GM12875 (cell line): ENCODE data around the gene TNNI2.

Experiments used
- H3K4me3 ChIP-seq: one replicate; pipeline ENCODE4 v1.5.1; 2011; ENCODE audit warnings: low read depth, low read length, control low read depth
- TF ChIP-seq, protein P1 (sequence below): IDR thresholded peaks from 2 replicates; pipeline ENCODE4 v1.5.1; 2011; ENCODE audit warnings: low read depth, mild to moderate bottlenecking, control low read depth, inconsistent platforms, low read length, moderate library complexity, borderline replicate concordance; ENCODE audit not compliant: insufficient read depth

The TNNI2 gene

DNA sequence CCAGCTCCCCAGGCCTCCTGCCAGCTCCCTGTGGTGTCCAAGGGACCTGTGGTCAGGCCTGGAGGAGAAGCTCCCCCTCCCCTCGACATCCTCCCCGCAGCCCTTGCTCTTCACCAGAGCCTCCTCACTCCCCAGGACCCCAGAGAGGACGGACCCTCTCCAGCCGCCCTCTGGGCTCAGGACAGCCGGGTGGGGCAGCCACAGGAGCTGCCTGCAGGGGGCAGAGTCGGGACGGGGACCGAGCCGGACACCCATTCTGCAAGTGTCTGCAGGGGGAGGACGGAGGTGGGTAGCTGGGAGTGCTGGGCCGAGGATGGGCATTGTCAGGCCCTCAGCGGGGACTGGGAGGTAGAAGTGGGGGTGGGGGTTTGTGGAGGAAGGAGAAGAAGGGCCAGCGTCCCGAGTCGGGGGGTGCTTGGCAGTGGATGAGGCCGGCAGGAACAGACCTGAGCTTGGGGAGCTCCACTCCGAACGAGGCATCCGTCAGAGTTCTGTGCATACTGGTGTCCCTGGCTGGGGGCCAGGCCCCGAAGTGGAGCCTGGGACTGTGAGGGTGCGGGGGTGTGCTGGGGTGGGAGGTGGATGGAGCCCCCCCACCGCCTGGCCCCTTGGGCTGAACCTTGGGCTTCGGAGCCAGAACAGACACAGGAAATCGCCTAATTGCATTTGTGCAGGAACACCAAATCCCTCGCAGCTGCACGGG lies 37.7 kb downstream of the TNNI2 start:
- no peak overlapping the region for H3K4me3 ChIP-seq
- TF ChIP-seq, protein P1, sequence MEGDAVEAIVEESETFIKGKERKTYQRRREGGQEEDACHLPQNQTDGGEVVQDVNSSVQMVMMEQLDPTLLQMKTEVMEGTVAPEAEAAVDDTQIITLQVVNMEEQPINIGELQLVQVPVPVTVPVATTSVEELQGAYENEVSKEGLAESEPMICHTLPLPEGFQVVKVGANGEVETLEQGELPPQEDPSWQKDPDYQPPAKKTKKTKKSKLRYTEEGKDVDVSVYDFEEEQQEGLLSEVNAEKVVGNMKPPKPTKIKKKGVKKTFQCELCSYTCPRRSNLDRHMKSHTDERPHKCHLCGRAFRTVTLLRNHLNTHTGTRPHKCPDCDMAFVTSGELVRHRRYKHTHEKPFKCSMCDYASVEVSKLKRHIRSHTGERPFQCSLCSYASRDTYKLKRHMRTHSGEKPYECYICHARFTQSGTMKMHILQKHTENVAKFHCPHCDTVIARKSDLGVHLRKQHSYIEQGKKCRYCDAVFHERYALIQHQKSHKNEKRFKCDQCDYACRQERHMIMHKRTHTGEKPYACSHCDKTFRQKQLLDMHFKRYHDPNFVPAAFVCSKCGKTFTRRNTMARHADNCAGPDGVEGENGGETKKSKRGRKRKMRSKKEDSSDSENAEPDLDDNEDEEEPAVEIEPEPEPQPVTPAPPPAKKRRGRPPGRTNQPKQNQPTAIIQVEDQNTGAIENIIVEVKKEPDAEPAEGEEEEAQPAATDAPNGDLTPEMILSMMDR = peak; percentile 57; the same call in 1 of the 2 replicates

DNA sequence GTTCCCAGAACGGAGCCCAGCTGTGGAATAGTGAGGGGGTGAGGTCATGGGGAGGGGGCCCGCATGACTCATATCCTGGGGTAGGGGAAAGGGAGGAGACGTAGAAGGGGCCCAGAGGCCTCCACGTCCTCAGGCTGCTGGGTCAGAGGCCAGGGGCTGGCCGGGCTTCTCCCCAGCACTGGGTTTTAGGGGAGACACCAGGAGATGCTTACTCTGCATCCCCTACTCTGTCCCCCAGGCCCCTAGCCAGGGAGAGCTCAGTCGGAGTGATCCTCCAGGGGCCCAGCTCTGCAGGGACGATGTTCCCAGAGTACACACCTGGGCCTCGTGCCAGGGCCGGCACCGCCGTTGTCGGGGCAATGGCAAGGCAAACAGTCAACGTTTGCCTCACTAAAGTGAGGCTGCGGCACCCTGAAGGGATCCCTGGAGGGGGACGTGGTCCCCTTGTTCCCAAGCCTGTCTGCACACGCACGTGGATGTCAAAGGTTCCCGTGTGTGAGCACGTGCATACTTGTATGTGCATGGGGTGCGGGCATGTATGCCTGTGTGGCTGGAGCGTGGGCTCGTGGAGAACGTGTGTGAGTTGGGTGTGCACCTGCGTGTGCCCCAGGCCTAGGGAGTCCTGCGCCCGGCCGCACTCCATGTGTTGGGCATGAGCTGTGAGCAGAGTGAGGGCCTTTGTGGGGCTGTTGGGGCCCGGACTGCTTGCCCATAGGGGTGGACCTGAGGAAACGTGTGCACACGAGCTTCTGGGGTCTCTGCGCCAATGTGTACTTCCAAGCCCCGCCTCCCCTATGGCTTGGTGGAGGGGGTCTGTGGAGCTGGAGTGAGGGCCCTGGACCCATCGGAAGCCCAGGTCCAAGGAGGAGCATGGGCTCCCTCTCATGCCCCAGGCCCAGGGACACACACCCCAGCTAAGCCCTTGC lies 38.7 kb downstream of the TNNI2 start:
- H3K4me3 ChIP-seq = no peak overlapping the region
- TF ChIP-seq, protein P1 = no peak

DNA sequence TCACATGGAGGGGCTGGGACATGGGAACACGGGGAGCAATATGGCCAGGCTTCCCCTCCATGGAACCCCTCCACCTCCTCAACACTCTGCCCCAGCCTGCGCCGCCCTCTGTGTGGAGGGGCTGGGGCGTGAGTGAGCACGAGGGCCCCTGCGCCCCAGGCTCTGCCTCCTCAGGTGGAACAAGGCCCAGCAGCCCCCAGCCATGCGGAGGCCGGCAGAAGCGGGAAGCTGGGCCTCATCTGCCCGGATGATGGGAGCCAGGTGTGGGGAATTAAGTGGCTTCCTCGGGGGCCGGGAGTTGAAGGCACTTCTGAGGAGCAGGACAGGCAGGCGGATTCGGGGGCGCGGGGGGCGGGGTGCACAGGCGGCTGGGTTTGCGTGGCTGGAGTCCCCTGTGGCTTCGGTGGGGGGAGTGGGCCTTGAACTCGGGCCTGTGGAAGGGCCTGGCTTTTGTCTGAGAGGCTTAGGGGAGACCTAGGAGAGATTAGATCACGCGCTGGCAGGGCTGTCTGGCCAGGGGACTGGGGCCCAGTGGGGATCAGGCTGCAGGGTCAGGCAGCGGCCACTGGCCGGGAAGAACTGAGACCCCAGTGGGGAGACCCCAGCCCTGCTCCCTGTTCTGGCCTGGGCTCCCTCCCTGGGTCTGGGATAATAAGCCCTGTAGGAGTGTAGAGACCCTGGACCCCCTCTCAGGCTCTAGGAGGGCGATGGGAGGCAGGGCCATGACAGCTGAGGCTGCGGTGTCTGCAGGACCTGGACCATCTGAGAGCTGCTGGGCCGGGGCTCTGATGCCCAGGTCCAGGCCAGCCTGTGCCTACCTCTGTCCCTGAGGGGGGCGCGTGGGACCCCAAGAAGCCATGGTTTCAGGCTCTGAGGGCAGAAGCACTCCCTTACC lies 39.6 kb downstream of the TNNI2 start:
- TF ChIP-seq, protein P1 = no peak
- no peak overlapping the region for H3K4me3 ChIP-seq

DNA sequence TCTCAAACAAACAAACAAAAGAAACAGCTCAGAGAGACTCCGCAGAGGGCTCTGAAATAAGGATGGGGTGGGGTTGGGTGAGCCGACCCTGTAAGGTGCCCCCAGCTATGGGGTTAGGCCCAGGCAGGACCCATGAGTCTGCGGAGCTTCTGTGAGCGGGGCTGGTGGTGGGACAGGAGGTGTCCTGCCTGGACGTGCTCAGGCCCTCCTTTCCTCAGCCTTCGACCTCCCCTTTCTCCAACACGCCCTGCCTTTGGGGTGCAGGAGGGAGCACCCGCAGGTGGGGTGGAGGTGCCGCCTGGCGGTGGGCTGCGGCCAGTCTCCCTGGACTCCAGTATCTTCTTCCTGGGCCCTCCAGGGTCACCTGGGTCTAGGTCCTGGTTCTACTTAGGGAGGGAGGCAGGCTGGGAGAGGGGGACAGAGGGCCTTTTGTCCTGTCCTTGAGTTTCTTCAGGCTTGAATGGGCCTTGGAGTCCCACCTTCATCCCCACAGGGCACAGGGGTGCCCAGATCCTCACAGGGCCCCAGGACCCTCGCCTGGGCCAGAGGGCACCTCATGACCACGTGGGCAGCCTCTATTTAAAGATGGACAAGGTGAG lies 40.7 kb downstream of the TNNI2 start:
- no peak overlapping the region for H3K4me3 ChIP-seq
- TF ChIP-seq, protein P1 = no peak

DNA sequence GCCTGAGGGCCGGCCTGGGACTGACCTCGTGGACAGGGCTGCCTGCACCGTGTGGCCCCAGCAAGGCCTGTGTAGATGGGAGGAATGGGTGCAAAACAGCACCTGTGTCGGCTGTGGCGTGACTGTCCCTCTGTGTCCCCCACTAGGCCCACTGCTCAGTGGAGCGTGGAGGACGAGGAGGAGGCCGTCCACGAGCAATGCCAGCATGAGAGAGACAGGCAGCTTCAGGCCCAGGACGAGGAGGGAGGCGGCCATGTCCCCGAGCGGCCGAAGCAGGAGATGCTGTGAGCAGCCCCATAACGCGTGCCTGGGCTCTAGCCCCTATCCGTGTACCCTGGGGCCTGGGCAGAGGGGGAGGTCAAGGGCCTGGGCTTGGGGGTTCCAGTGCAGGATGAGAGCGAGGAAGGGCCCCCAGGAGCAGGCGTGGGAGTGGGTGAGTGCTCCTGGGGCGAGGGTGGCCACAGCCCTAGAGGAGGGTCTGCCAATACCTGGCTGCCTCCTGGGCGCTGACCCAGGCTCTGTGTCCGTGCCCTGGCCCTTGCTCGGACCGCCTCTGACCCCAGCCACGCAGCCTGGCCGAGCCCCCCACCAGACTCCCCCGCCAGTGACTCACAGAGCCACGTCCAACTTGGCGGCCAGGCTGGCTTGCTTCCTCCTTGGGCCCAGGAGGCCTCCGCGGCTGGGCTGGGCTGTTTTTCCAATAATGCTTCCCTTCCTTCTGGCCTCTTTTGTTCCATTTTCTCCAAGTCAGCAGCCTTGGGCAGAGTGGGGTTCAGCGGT lies 41.4 kb downstream of the TNNI2 start:
- no peak overlapping the region for H3K4me3 ChIP-seq
- TF ChIP-seq, protein P1 = no peak

DNA sequence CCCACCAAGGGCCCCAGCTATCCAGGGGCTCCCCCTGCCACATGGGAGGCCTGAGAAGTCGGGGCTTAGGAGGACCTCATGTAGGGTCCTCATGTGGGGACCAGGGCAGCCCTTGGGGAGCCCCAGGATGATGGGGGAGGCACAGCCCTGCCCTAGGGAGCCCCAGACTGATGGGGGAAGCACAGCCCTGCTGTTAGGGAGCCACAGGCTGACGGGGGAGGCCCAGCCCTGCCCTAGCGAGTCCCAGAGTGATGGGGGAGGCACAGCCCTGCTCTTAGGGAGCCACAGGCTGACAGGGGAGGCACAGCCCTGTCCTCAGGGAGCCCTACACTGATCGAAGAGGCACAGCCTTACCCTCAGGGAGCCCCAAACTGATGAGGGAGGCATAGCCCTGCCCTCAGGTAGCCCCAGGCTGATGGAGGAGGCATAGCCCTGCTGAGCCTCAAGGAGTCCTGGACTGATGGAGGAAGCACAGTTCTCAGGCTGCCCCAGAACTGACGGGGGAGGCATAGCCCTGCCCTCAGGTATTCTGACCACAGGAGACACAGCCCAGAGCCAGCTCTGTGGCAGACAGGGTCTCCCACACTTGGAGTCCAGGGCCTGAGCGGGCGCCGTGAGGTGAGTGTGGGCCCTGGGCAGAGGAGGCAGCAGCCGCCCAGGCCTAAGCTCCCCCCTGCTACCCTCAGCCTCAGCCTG lies 42.1 kb downstream of the TNNI2 start:
- no peak overlapping the region for H3K4me3 ChIP-seq
- TF ChIP-seq, protein P1 = no peak
